PFSK-1 (cell line): Measurements from ENCODE around the gene LYL1.

ENCODE experiments used
- FOXP2 ChIP-seq: optimal IDR thresholded peaks from 2 replicates; pipeline ENCODE3; 2011; ENCODE audit warnings: borderline replicate concordance, control low read depth, inconsistent platforms; ENCODE audit not compliant: insufficient read depth; ENCODE audit errors: extremely low read length, extremely low read depth
- POLR2AphosphoS5 ChIP-seq: IDR thresholded peaks from 2 replicates; pipeline ENCODE4 v1.6.1; 2012; ENCODE audit warnings: low read depth, mild to moderate bottlenecking, control low read depth, low read length, moderate library complexity
- SIN3A ChIP-seq: IDR thresholded peaks from 2 replicates; pipeline ENCODE4 v1.6.1; 2012; ENCODE audit warnings: mild to moderate bottlenecking, low read length, moderate library complexity, borderline replicate concordance; ENCODE audit not compliant: insufficient read depth
- TAF1 ChIP-seq: IDR thresholded peaks from 2 replicates; pipeline ENCODE4 v1.6.1; 2012; ENCODE audit warnings: low read length, control low read depth, borderline replicate concordance; ENCODE audit not compliant: insufficient read depth
- TF ChIP-seq, protein P1 (sequence below), 2 experiments: IDR thresholded peaks; 2 replicates each; pipeline versions ENCODE4 v1.6.1 to v1.8.0; 2011 to 2012; ENCODE audit warnings: low read depth in 2 of 2, low read length in 2 of 2, control low read depth in 1 of 2, inconsistent platforms in 1 of 2, mild to moderate bottlenecking in 1 of 2, moderate library complexity in 1 of 2; ENCODE audit not compliant: insufficient read depth in 1 of 2

The LYL1 gene

DNA sequence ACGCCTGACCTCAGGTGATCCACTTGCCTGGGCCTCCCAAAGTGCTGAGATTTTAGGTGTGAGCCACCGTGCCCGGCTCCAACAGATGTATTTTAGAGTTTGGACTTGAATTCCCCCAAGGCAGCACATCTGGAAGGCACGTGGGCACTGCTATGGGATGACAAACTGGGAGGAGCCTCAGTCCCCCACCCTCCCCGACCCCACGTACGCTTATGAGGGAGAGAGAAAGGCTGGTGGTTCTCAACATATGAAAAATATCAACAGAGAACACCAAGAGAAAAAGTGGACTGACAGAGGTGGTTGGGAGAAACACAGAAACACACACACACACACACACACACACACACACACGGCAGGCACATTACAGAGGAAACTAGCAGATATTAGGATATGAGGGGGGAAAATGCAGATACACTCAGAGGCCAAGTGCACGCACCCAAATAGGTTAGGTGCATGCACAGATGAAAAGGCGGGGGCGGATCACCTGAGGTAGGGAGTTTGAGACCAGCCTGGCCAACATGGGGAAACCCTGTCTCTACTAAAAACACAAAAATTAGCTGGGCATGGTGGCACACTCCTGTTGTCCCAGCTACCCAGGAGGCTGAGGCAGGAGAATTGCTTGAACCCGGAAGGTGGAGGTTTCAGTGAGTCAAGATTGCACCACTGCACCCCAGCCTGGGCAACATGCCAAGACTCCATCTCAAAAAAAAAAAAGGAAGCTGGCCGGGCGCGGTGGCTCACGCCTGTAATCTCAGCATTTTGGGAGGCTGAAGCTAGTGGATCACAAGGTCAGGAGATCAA is 44.3 kb upstream of the LYL1 start:
- TF ChIP-seq POLR2AphosphoS5 (no peak), SIN3A (no peak), FOXP2 (no peak), TAF1 (no peak)
- TF ChIP-seq, protein P1, sequence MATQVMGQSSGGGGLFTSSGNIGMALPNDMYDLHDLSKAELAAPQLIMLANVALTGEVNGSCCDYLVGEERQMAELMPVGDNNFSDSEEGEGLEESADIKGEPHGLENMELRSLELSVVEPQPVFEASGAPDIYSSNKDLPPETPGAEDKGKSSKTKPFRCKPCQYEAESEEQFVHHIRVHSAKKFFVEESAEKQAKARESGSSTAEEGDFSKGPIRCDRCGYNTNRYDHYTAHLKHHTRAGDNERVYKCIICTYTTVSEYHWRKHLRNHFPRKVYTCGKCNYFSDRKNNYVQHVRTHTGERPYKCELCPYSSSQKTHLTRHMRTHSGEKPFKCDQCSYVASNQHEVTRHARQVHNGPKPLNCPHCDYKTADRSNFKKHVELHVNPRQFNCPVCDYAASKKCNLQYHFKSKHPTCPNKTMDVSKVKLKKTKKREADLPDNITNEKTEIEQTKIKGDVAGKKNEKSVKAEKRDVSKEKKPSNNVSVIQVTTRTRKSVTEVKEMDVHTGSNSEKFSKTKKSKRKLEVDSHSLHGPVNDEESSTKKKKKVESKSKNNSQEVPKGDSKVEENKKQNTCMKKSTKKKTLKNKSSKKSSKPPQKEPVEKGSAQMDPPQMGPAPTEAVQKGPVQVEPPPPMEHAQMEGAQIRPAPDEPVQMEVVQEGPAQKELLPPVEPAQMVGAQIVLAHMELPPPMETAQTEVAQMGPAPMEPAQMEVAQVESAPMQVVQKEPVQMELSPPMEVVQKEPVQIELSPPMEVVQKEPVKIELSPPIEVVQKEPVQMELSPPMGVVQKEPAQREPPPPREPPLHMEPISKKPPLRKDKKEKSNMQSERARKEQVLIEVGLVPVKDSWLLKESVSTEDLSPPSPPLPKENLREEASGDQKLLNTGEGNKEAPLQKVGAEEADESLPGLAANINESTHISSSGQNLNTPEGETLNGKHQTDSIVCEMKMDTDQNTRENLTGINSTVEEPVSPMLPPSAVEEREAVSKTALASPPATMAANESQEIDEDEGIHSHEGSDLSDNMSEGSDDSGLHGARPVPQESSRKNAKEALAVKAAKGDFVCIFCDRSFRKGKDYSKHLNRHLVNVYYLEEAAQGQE (IDR thresholded peaks at IDR 0.05; ENCODE audit: insufficient read depth in 1 of 2, low read depth in 2 of 2, low read length in 2 of 2): no peak

DNA sequence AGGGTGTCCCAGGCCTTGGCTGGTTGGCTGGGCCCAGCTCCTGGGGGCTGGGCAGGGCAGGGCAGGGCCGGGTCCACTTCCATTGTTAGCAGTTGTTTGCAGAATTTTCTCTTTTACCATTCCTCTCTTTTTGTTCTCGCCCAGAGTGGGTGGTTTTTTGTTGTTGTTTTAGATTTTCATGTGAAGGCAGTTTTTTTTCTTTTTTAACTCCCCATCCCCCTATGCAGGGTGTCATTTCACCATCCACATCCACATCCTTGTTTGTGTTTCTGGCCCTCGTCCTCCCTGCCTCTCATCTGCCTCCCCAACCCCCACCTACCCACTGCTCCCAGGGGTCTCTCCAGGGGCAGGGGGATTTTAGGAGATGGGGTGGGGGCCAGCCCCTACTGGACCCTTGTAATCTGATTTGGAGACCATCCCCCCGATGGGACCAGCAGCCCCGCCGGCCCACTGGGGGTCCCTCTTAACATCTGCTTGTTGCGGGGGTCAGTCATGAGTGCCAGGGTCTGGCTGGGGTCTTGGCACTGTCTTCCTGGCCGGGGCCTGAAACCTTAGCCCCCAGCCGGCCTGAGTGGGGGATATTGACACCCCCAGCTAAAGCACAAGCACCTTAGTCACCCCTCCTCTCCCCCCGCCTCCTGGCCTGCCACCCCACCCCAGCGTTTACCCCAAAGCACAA is 37.1 kb upstream of the LYL1 start:
- TF ChIP-seq TAF1 (no peak), SIN3A (no peak), FOXP2 (no peak), POLR2AphosphoS5 (no peak)
- TF ChIP-seq, protein P1 (IDR thresholded peaks at IDR 0.05; ENCODE audit: insufficient read depth in 1 of 2, low read depth in 2 of 2, low read length in 2 of 2): no peak

DNA sequence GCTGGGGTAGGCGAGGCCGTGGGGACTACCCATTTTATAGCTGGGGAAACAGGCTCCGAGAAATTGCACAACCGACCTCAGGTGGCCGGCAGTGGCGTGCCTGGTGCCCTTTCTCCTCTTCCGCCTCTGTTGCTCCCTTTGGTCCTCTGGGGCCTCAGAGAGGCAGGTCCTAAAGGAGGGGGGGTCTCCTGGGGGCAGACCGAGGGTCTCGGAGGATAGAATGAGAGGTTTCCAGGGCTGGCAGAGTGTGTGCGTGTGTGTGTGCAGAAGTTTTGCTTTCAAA is 36.2 kb upstream of the LYL1 start:
- TF ChIP-seq FOXP2 (no peak), TAF1 (no peak), POLR2AphosphoS5 (no peak), SIN3A (no peak)
- TF ChIP-seq, protein P1 (IDR thresholded peaks at IDR 0.05; ENCODE audit: insufficient read depth in 1 of 2, low read depth in 2 of 2, low read length in 2 of 2): no peak

GRCh38 chr19:13138171-13138915 is 35.7 kb upstream of the LYL1 start:
- TF ChIP-seq POLR2AphosphoS5 (no peak), FOXP2 (no peak), TAF1 (no peak), SIN3A (no peak)
- TF ChIP-seq, protein P1 (IDR thresholded peaks at IDR 0.05; ENCODE audit: insufficient read depth in 1 of 2, low read depth in 2 of 2, low read length in 2 of 2): no peak
